NCI-H1417 (cell line): Measurements from ENCODE around the gene GTF3C1.

Source experiments
- DNase-seq, 3 experiments: peaks; one replicate each; lab custom pipeline; 2025; lab: John Stamatoyannopoulos, UW

The GTF3C1 gene

DNA sequence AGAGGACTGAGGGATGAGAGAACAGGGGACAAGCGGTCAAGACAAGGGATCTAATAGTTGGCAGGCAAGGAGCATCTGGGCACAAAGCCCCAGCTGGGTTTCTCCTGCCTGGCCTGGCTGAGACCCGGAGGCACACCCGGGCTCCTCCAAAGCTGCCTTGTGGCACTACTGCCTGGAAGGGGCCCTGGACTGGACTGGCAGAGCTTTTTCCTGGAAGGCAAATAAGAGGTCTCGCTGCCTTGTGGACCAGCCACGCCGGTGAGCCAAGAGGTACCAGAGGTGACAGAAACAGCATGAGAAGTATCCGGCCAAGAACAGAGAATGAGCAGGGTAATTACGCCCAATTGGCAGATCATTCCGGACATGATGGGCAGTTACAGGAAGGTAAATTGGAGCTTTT lies 64.6 kb downstream of the GTF3C1 start:
- no peak for DNase-seq

DNA sequence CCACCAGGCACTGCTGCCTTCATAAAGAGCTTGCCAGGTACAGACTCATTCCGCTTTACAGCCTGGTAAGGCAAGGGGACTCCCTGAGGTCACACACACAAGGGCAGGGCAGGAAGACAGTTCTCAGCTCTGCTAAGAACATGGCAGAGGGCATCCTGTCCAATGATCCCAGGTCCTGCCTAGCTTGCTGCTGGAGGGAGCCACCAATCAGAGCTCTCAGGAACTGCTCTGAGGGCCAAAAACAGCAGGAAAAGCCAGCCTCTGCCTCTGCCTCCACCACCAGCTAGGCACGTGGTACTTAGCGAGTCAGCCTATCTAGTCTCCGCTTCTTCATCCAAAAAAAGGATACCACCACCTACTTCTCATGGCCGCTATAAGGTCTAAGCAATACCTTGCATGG lies 66.1 kb downstream of the GTF3C1 start:
- DNase-seq, result no peak

DNA sequence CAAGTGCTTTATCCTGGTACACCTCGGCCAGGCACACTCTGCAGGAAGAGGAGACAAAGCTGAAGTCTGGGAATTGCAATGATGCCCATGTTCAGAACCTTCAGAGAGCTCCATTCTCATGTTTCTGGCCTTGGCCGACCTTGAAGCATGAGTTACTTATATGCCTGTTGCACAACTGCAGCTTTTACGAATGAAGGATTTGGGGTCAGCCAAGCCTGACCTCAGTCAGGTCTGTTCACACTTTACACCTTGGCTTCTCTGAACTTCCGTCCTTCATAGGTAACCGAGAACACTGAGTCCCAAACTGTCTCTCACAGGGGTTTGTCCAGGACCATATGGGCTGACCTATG lies 66.7 kb downstream of the GTF3C1 start:
- no peak for DNase-seq

DNA sequence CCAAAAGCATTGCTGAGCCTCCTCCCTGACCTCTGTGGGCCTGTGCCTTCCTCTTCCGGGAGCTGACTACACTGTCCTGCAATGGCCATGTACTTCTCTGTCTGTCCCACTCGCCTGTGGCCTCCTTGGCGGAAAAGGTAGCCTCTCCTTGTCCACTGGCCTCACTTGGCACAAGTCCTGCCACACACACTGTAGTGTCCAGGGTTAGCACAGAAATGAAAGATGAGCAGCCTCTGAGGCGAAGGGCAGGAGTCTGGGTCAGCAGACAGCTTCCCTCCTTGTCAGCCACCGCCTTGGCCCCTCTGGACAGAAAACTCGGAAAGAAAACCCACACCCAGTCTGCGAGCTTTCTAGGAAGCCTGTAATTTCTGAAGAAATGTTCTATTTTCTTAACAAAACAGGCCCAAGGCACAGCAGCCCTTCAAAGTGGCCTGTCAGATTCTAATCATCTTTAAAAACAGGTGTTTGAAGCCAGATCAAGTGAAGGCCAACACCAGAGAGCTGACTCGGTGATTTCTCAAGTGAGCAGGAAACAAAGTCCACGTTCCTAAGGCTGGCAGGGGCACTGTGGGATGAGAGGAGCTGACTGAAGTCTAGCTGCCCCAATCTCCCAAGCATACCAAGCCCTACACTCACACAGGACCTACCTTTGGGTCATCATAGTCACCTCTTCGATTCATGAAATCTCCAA lies 67.2 kb downstream of the GTF3C1 start:
- no peak for DNase-seq

DNA sequence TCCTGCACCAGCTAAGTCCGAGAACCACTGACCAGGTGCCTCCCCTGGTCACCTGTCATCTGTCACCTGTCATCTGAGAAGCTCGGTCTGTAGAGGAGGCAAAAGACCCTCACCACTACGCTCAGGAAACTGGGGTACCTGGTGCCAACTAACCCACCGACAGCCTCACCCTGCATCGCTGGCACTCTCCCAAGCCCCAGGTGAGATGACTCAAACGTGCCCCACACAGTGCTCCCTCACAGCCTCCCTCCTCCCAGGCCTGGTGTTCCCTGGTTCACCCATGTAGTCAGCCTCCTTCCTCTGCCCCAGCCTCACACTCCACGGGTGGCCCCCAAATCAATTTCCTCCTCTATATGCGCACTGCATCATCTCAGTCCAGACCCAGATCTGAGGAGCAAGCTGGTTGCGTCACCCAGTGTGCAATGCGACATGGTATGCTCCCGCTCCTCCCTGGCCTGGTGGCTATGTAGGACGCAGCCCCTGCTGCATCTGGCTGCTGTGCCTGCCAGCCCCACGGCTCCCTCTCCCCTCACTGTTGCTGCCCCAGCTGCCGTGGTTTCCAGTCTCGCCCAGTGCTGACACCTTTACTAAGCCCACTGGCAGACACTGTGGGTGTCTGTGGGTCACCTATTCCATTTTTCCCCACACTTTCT lies 68.3 kb downstream of the GTF3C1 start:
- DNase-seq, result no peak

DNA sequence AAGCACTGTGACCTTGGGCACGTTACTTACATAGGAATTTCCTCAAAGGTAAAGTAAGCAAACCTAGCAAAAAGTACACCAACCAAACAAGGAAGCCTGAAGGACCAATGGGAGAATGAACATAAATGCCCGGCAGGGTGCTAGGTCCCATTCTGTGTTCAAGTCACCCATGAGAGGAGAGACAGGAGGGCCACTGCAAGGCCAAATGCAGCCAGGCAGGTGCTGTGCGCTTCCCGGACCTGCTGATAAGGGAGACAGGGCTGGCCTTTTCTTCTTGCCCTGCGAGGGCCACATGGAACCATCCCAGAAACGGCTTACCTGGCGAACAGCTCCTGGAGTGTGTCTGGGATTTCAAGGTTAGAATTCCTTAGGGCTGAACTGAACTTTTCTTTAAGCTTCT lies 69.0 kb downstream of the GTF3C1 start:
- DNase-seq, result no peak

DNA sequence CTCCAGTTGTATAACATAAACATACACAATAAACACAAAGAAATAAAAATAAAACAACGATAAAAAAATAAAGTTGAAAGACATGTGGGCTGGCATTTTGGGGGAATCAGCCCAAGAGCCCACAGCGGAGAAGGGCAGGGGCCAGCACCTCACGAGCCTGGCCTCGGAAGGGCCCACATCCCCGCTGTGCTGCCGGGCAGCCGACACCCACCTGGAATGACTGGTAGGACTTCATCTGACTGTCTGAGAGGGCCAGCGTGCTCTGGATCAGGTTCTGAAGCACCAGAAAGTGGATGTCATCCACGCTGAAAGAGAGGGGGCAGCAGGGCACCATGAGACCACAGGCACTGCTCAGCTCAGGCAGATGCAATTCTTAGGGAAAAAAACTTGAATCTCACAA lies 73.5 kb downstream of the GTF3C1 start:
- no peak for DNase-seq

DNA sequence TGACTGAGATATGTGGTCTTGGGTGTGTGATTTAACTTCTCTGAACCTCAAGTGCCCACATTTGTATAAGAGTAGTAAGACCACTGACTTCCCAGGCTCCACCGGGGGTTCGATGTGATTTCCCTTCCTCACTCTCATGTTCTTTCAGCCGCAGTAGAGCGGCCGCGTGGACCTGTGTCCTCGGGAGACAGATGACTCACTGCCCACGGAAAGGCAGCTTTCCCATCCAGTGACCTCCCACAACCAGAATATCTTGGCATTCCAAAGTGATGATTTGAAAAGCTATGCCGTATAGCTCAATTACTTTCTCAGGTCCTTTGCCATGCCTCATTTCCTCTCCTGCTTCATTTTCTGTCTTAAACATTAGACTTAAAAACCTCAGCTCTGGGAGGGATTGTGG lies 74.2 kb downstream of the GTF3C1 start:
- no peak for DNase-seq

DNA sequence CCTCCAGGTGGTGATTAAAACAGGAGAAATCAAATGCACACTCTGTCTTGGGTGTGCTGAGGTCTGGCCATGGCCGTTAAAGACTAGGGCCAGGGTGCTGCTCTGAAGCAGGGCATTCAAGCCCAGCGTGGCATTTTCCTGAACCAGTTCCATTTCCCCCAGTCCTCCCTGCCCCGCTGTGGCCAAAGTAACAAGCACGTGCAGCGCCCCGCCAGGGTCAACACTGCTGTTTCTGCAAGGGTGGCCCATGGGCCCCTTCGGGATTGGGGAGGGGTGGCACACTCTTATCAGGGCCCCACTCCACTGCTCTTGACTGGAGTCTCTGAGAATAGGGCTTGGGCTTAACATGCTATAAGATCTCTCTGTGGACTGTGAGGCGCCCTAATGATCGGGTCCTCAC lies 74.8 kb downstream of the GTF3C1 start:
- no peak for DNase-seq

DNA sequence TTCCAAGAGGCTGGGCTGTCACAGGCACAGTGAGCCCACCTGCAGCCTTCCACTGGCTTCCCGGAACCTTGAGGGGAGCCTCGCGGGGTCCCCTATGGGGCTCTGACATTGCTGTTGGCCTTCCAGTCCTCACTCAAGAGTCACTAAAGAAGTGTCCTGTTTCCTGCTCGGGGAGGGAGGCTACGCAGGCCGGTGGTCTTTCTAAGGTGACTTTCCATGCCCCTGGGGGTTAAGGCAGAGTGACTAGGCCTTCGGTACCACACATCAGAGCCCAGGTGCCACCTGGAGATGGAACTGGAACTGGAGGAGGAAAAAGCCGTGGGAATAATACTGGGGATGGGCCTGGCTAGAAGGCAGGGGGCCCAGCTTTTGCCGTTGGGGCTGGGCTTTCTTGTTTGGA lies 75.7 kb downstream of the GTF3C1 start:
- no peak for DNase-seq

DNA sequence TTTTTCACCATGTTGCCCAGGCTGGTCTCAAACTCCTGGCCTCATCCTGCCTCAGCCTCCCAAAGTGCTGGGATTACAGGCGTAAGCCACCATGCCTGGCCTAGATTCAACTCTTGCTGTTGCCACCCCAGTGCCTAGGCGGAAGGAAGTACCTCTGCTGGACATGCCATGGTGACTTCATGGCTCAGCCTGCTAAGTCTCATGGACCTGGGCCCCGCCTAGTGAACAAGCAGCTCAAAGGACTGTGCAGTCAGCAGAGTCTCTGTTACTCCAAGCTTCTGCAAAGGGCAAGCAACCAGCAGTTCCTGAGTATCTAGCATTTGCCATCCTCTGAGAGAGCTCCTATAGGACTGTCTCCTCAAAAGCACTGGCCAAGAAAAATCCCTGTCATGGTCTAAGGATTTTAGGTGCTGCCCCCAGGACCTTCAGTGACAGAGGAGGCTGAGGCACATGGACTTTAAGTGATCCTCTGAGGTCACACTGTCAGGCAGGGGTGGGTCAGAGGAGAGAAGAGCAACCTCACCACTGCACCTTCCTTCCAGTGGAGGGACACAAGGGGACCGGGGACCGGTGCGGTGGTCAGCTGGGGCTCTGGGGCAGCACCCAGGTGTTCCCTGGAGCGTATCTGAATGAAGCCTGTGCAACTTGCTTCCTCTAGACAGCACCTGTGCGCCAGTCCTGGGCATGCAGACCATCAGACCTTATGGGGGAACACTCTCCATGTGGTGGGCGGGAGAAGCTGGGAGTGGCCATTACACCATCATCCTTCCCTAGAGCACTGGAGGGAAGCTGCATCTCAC lies 76.4 kb downstream of the GTF3C1 start:
- no peak for DNase-seq

DNA sequence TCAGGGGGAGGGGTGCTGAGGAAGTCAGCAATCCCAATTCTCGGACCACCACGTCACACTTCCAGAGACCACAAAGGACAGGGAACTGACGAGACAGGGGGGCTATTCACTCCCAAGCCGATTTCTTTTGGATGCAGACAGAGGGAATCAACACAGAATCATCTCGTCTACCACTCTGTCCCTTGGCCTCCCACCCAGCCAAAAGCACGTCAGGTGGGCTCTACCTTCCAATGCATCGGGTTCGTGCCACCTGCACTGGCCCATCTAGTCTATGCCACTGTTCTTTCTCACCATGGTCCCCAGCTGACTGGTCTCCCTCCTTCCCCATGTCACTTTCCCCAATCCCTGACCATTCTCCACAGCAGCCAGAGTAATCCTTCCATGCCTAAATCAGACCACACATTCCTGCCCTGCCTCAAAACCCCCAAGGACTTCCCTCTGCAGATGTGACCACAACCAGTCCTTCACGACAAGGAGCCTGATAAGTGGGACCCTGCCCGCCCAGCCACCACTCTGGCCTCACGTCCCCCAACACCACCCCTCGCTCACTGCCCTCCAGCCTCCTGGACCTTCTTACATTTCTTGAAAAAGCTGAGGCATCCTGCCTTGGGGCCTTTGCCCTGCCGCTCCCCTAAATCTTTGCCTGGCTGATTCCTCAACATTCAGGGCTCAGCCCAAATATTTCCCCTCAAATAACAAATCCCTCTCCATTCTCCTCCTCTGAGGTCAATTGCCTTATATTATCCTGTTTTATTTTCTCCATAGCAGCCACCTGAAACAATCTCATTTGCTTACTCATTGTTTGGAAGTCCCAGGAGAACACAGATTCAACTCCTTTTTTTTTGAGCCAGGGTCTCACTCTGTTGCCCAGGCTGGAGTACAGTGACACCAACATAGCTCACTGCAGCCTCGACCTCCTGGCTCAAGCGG lies 77.4 kb downstream of the GTF3C1 start:
- no peak for DNase-seq

DNA sequence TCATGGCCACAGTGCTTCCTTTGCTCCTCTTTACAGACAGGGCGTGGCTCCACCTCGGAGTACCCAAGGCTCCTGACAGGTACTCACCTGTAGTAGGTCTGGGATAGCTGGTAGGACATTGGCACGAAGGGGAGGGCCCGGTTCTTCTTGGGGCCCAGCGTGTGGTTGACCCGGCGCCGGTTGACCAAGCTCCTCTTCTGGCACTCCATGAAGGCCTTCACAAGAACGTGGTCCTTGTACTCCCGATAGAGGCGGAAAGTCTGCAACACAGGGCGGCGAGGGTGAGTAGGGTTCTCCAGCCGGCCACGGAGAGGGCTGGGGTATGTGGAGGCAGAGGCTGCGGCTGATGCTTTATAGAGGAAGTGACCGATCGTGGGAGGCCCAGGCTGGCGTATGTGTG lies 78.1 kb downstream of the GTF3C1 start:
- no peak for DNase-seq

DNA sequence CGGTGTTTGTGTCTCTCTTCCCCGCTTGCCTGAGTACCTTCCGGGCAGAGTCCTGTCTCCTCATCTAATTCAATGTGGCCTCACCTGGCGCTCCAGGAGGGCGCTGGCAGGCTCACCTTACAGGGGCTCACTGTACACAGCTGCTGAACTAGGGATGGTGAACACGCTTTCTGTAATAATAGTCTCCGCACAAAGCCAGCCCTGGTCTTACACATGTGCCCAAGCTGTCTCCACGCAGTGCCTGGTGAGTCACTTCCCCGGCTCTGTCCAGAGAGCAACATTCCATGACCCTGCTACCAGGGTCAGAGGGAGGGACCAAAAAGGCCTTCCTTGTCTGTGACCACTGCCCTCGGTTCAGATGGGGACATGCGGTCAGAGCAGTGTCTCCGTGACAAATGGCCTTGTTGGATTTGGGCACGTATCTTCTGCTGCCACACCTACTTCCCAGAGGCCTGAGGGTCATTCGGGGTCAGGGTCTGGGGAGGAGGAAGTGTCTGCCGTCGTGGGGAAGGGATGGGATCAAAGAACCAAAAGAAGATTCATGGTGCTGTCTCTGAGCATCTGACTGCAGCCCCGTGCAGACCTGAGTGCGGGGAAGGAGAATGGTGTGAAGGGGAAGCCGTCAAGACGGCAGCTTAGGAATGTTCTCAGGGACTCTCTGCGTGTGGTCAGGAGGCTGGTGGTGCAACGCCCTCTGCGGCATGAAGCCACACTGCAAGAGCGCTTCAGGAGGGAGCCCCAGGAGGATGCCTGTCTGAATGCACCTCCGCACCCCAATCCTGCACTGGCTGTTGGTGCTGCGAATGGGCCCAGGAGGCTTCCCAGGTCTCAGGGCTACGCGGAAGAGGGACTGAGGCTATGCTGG lies 78.9 kb downstream of the GTF3C1 start:
- no peak for DNase-seq

DNA sequence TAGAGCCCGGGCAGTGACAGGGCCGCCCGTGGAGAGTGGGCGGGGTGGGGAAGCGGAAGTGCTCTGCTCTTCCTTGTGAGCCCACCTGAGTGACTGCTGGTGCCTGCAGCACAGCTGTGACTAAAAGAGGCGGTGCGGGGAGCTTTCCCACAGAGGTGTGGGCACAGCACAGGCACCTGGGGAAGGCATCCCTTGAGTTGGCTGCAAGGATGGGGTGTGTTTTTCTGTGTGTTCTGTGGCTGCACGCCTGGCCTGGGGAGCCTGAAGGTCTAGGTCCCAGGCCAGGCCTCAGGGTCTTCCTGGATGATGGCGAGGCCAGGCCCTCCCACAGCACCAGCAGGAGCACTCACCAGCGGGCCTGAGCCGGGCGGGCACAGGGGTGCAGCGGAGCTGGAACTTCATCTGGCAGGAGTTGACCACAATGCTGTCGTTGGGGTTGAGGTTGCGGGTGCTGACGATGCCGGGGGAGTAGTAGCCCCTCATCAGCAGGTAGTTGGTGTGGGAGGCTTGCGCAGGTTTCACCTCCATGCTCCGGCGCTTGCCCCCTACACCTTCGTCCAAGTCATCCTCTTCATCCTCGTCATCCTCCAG lies 80.7 kb downstream of the GTF3C1 start:
- no peak for DNase-seq

DNA sequence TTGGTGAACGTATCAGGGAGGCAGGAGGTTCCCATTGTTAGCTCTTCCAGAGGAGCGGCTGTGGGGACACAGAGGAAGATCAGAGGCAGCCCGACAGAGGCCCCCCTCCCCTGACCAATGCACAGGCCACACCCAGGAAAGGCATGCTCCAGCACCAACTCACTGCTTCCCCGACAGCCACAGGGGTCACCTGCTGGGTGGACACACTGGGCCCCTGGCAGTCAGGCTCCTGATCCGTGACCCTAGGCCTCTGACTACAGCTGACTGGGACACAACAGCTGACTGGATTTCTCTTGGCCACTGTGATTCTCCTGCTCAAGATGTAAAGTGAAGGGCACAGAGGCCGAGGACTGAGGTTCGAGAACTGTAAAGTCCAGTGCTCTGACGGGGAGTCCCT lies 84.2 kb downstream of the GTF3C1 start:
- DNase-seq, result no peak

DNA sequence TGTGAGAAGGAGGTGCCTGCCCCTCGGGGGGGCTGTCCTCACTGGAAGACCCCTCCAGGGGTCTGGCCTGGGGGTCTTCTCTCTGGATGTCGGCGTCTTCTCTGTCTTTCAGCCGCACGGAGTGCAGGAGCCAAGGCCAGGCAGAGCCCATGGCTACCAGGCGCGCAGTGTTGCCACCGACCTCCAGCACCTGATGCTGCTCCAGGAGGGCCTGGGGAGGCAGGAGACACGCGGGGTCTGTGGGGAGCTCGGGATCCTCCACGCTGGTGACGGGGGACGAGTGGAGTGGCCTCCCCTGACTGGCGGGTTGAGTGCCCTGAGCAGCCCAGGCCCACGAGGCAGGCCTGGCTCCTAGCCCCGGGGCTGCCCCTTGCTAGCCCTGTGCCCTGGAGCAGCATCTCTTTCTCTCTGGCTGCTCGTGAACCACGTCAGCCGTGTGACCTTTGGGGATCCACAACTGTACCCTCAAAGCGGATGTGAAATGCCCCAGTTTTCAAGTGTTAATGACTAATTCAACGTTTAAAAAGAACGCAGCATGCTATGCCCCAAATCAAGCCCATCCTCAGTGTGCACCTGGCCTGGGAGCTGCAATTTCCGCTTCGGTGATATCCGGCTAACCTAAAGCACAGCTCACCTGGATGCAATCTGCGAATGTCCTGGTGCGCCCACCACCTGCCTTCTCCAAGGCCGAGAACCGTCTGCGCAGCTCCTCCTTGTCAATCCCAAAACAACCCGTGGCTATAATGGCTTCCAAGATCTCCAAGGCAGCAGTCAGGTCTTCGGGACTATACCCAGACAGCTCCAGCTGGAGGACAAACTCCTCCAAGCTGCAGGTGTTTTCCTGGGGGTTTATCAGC lies 84.9 kb downstream of the GTF3C1 start:
- no peak for DNase-seq

DNA sequence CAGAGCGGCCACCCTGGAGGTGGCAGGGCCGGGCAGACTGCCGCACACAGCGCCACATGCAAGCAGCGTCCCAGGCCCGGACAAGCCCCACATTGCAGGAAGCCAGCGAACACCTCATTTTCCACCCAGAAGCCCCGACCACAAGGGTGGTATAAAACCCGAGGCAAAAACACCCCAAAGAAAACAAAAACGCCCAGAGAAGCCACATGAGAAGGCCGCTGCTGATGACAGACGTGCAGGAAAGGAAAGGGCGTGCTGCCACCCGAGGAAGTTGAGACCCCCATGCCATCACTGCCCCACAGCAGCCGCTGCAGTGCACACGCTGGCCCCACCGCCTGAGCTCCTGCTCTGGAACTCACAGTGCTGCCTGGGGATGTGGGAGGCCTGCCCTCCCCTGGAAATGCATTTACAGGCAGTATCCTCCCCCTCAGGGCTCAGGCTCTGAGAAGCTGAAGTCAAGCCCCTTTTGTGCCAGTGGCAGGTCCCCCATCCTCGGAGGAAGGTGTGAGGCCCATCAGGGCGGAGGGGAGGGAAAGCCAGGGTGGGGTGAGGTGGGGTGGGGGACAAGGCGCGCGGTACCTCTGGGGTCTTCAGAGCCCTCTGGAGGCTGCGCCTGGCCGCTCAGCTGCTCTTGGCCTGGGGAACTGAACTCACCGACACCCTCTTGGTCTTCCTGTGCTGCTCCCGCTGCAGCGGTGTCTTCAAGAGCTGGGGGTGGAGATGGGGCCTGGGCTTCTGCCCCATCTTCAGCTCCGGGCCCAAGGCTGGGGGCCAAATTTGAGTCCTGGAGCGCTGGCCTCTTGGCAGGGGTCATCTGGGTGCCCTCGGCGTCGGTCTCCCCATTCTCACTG lies 85.7 kb downstream of the GTF3C1 start:
- DNase-seq, result no peak
